Measurements from ENCODE around the gene NMNAT3. TPM values are rescaled to one million over a fixed set of nuclear protein-coding genes. Genes with fewer than 3 reads are reported as not detected.

The NMNAT3 gene
- total RNA-seq, 1 experiment from 2014 or later: 1.3 TPM

- H3K14ac ChIP-seq (ENCODE audit: insufficient read depth, low read length): no peak overlapping the region
- no peak overlapping the region for H4K5ac ChIP-seq (ENCODE audit: insufficient read length, low read depth, low read length)
- no peak overlapping the region for H3K23ac ChIP-seq (ENCODE audit: insufficient read length, low read depth, low read length)
- H3K56ac ChIP-seq (ENCODE audit: insufficient read length, low read depth, low read length): no peak overlapping the region
- H2BK12ac ChIP-seq (ENCODE audit: insufficient read length, low read depth, low read length): no peak overlapping the region
- no peak overlapping the region for H2AFZ ChIP-seq (ENCODE audit: low read length)
- no peak overlapping the region for H2BK20ac ChIP-seq (ENCODE audit: low read depth, low read length, poor library complexity, severe bottlenecking)
- H3K4ac ChIP-seq (ENCODE audit: low read depth, low read length): no peak overlapping the region
- H3K79me2 ChIP-seq (ENCODE audit: insufficient read depth, low read length): no peaks in the 10 kb centered on the region
- no peak overlapping the region for H4K91ac ChIP-seq (ENCODE audit: insufficient read length, low read depth, low read length)
- H3K23me2 ChIP-seq (ENCODE audit: insufficient read length, low read depth, low read length, poor library complexity, severe bottlenecking): no peaks in the 10 kb centered on the region
- Mint-ChIP-seq H3K4me1 (peaks cover 6 to 10% of the 10 kb centered on the region in 2 experiments; a peak in 3 of 4 replicates), H3K9me3 (no peaks in the 10 kb centered on the region), H3K27me3 (ENCODE audit: low read depth) (no peaks in the 10 kb centered on the region), H3K36me3 (ENCODE audit: insufficient read depth in 1 of 3, low read depth in 3 of 3) (no peaks in the 10 kb centered on the region; a peak in 1 of 7 replicates), H3K27ac (no peak overlapping the region), H3K4me3 (no peak overlapping the region)
- no peak overlapping the region for H2BK120ac ChIP-seq (ENCODE audit: low read depth, low read length, poor library complexity, severe bottlenecking)
- H3K4me2 ChIP-seq (ENCODE audit: insufficient read depth, insufficient read length, low read length): no peak overlapping the region
- H3K79me1 ChIP-seq (ENCODE audit: insufficient read depth, low read depth, low read length, poor library complexity, severe bottlenecking): no peaks in the 10 kb centered on the region
- H3K4me1 ChIP-seq (ENCODE audit: insufficient read depth, low read length): no peaks in the 10 kb centered on the region
- TF ChIP-seq, protein P1, sequence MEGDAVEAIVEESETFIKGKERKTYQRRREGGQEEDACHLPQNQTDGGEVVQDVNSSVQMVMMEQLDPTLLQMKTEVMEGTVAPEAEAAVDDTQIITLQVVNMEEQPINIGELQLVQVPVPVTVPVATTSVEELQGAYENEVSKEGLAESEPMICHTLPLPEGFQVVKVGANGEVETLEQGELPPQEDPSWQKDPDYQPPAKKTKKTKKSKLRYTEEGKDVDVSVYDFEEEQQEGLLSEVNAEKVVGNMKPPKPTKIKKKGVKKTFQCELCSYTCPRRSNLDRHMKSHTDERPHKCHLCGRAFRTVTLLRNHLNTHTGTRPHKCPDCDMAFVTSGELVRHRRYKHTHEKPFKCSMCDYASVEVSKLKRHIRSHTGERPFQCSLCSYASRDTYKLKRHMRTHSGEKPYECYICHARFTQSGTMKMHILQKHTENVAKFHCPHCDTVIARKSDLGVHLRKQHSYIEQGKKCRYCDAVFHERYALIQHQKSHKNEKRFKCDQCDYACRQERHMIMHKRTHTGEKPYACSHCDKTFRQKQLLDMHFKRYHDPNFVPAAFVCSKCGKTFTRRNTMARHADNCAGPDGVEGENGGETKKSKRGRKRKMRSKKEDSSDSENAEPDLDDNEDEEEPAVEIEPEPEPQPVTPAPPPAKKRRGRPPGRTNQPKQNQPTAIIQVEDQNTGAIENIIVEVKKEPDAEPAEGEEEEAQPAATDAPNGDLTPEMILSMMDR (conservative IDR thresholded peaks at IDR 0.05): no peak
- no peak overlapping the region for H3K18ac ChIP-seq (ENCODE audit: insufficient read length, low read depth, low read length)
- H2AK5ac ChIP-seq (ENCODE audit: insufficient read length, low read length): no peak overlapping the region
- H4K8ac ChIP-seq (replicated peaks; ENCODE audit: insufficient read length, low read depth, low read length): no peak overlapping the region
- no CpG with 5 or more reads among the region's 2 CpGs for WGBS (ENCODE audit: extremely low coverage, insufficient read length, low lambda C conversion rate)
- no peaks in the 10 kb centered on the region for H3K27me3 ChIP-seq (ENCODE audit: insufficient read depth, low read length)
- H4K20me1 ChIP-seq (ENCODE audit: control insufficient read depth, insufficient read depth, insufficient read length): no peaks in the 10 kb centered on the region
- H3K9ac ChIP-seq (ENCODE audit: extremely low read depth, insufficient read length, low read length): no peak overlapping the region
- H3K9me3 ChIP-seq (ENCODE audit: control insufficient read depth, low read depth, low read length): no peaks in the 10 kb centered on the region
- H2BK5ac ChIP-seq (ENCODE audit: insufficient read length, low read length): no peak overlapping the region
- no peak overlapping the region for H3T11ph ChIP-seq (ENCODE audit: low read length)
- no peak for DNase-seq
- H2BK15ac ChIP-seq (ENCODE audit: low read depth, low read length): no peak overlapping the region
- no peak overlapping the region for H3K27ac ChIP-seq (ENCODE audit: insufficient read length, low read depth, low read length)
These were observed 100.4 kb downstream of the NMNAT3 start for GRCh38 chr3:139577346-139577745.
